Left forelimb (tissue), 1 donor: Measurements from ENCODE around the gene TIMMDC1.
"Not testable (repeated sequence)": the region's sequence is repeated elsewhere in the genome, so short reads cannot be mapped to it uniquely, and the experiment has no call there.

ENCODE experiments used
- DNase-seq: peaks from one replicate; pipeline ENCODE4 v3.0.0-alpha.2; 2018; ENCODE audit warnings: low spot score

The TIMMDC1 gene

GRCh38 chr3:119557192-119557876 is 59.0 kb downstream of the TIMMDC1 start:
- DNase-seq: no peak

- DNase-seq: no peak
These were observed 59.5 kb downstream of the TIMMDC1 start for GRCh38 chr3:119557877-119558269.

GRCh38 chr3:119558626-119559317 is 60.4 kb downstream of the TIMMDC1 start:
- no peak for DNase-seq

GRCh38 chr3:119559441-119559963 is 61.2 kb downstream of the TIMMDC1 start, which contains the start of gene CD80:
CD80 (minus strand) TSS chr3:119559614; CDS start chr3:119557728, 1,886 bp downstream.
- no peak for DNase-seq

GRCh38 chr3:119560160-119560559 is 61.8 kb downstream of the TIMMDC1 start:
- no peak for DNase-seq

GRCh38 chr3:119562307-119562961 is 64.1 kb downstream of the TIMMDC1 start:
- DNase-seq: no peak

GRCh38 chr3:119563334-119563733 is 65.0 kb downstream of the TIMMDC1 start:
- not testable (repeated sequence) for DNase-seq

- no peak for DNase-seq
These were observed 70.8 kb downstream of the TIMMDC1 start for GRCh38 chr3:119569156-119569555.

GRCh38 chr3:119570229-119570628 is 71.9 kb downstream of the TIMMDC1 start:
- DNase-seq: no peak

GRCh38 chr3:119571230-119571629 is 72.9 kb downstream of the TIMMDC1 start:
- DNase-seq: no peak

- DNase-seq: no peak
These were observed 73.3 kb downstream of the TIMMDC1 start for GRCh38 chr3:119571688-119572087.
